GM06990 (cell line): ENCODE results near the gene PLCB4.

Experiments
- DNase-seq: peaks from one replicate; pipeline ENCODE4 v3.0.0-alpha.2; 2011; ENCODE audit not compliant: insufficient read length; ENCODE audit errors: extremely low read depth
- H3K27me3 ChIP-seq: replicated peaks from 2 replicates; pipeline ENCODE4 v1.6.0; 2011; ENCODE audit warnings: low read length; ENCODE audit not compliant: control insufficient read depth, insufficient read depth
- H3K36me3 ChIP-seq: 2 replicates; pipeline ENCODE4 v1.5.1; 2011; ENCODE audit warnings: low read length; ENCODE audit not compliant: control insufficient read depth, insufficient read depth
- H3K4me3 ChIP-seq: replicated peaks from 2 replicates; pipeline ENCODE4 v1.5.1; 2011; ENCODE audit warnings: low read depth, mild to moderate bottlenecking, control low read depth, low read length
- TF ChIP-seq, protein P1 (sequence below): IDR thresholded peaks from 2 replicates; pipeline ENCODE4 v1.5.1; 2011; ENCODE audit warnings: low read length, control low read depth, mild to moderate bottlenecking, inconsistent platforms; ENCODE audit not compliant: insufficient read depth, poor library complexity, severe bottlenecking

Gene PLCB4

GRCh38 chr20:9440892-9441291 lies 372.0 kb downstream of the PLCB4 start:
- DNase-seq, result no peak
- TF ChIP-seq, protein P1, sequence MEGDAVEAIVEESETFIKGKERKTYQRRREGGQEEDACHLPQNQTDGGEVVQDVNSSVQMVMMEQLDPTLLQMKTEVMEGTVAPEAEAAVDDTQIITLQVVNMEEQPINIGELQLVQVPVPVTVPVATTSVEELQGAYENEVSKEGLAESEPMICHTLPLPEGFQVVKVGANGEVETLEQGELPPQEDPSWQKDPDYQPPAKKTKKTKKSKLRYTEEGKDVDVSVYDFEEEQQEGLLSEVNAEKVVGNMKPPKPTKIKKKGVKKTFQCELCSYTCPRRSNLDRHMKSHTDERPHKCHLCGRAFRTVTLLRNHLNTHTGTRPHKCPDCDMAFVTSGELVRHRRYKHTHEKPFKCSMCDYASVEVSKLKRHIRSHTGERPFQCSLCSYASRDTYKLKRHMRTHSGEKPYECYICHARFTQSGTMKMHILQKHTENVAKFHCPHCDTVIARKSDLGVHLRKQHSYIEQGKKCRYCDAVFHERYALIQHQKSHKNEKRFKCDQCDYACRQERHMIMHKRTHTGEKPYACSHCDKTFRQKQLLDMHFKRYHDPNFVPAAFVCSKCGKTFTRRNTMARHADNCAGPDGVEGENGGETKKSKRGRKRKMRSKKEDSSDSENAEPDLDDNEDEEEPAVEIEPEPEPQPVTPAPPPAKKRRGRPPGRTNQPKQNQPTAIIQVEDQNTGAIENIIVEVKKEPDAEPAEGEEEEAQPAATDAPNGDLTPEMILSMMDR, result no peak
- H3K36me3 ChIP-seq, result no peaks in the 10 kb centered on the region
- H3K4me3 ChIP-seq, result no peak overlapping the region
- H3K27me3 ChIP-seq, result no peaks in the 10 kb centered on the region; the same call in 1 of the 2 replicates

GRCh38 chr20:9441948-9442347 lies 373.1 kb downstream of the PLCB4 start:
- Histone ChIP-seq H3K36me3 (no peaks in the 10 kb centered on the region), H3K4me3 (no peak overlapping the region), H3K27me3 (no peaks in the 10 kb centered on the region)
- TF ChIP-seq, protein P1, result no peak
- no peak for DNase-seq

DNA sequence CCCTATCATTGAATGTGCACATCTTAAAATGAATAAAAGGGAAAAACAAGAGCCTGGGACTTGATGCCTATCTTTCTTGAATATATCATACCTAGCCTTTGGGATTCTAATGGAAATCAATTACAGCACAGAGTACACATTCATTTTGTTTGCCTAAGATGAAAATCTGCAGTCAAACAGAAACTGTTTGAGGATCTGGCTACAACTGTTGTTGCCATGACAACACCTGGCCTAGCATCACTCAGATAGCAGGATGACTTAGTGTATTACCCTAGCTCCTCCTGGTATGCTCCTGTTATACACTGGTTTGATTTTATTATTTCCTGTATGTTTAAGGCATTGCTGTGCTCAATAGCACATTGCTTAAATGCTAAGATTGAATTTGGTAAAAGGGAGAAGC lies 374.0 kb downstream of the PLCB4 start:
- Histone ChIP-seq H3K27me3 (no peaks in the 10 kb centered on the region), H3K36me3 (no peaks in the 10 kb centered on the region), H3K4me3 (no peak overlapping the region)
- no peak for DNase-seq
- TF ChIP-seq, protein P1, result no peak

DNA sequence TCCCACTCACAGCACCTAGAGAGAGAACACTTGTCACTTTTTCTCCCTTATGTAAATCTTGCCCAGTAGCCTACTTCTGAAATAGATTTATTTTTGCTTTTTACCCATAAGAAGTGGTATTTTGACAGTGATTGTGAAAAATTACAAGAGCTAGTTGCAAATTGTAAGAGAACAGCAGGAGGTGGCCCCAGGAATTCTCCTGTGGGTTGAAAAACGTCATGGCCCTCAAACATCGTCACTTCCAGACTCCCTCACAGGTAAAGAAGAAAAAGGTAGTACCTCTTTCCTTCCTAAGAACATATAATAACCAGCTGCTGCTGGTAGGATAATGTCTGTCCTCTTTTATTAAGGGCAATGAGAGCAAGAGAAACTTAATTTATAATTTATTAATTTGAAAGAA lies 376.0 kb downstream of the PLCB4 start:
- no peaks in the 10 kb centered on the region for H3K27me3 ChIP-seq
- DNase-seq, result no peak
- TF ChIP-seq, protein P1, result no peak

GRCh38 chr20:9447182-9447581 lies 378.3 kb downstream of the PLCB4 start:
- Histone ChIP-seq H3K27me3 (no peaks in the 10 kb centered on the region), H3K4me3 (no peak overlapping the region), H3K36me3 (no peaks in the 10 kb centered on the region)
- DNase-seq, result no peak
- TF ChIP-seq, protein P1, result no peak

More for the DNA sequence above, 376.0 kb downstream of the PLCB4 start:
- H3K36me3 ChIP-seq, result no peaks in the 10 kb centered on the region
- H3K4me3 ChIP-seq, result no peak overlapping the region

- TF ChIP-seq, protein P1, result no peak
- no peak overlapping the region for H3K4me3 ChIP-seq
- no peaks in the 10 kb centered on the region for H3K27me3 ChIP-seq
- no peak for DNase-seq
- H3K36me3 ChIP-seq, result no peaks in the 10 kb centered on the region
Observed at GRCh38 chr20:9453201-9453600, 384.3 kb downstream of the PLCB4 start.
